GM23248 (cell line): ENCODE data around the gene MCF2L. TPM values are rescaled to one million over a fixed set of nuclear protein-coding genes. Genes with fewer than 3 reads are reported as not detected.
"Not testable (repeated sequence)": the region's sequence is repeated elsewhere in the genome, so short reads cannot be mapped to it uniquely, and the experiment has no call there.

Experiments
- DNase-seq: peaks from one replicate; pipeline ENCODE4 v3.0.0-alpha.2; 2015
- H2AFZ ChIP-seq: fragments of 200-600 bp; sonication (generic); 2 replicates; pipeline ENCODE4 v1.6.1; 2016; ENCODE audit warnings: antibody characterized with exemption
- H3F3A ChIP-seq: fragments of 200-600 bp; sonication (generic); 2 replicates; pipeline ENCODE4 v1.6.1; 2016; ENCODE audit warnings: mild to moderate bottlenecking, antibody characterized with exemption, mixed run types; ENCODE audit not compliant: insufficient read depth
- H3K27ac ChIP-seq: fragments of 200-600 bp; sonication (generic); 2 replicates; pipeline ENCODE4 v1.5.1; 2016; ENCODE audit warnings: mild to moderate bottlenecking
- H3K27me3 ChIP-seq: fragments of 200-600 bp; sonication (generic); replicated peaks from 2 replicates; pipeline ENCODE4 v1.6.1; 2016; ENCODE audit warnings: mild to moderate bottlenecking; ENCODE audit not compliant: insufficient read depth
- H3K36me3 ChIP-seq: fragments of 200-600 bp; sonication (generic); 2 replicates; pipeline ENCODE4 v1.6.1; 2016; ENCODE audit warnings: low read depth, mild to moderate bottlenecking
- H3K4me1 ChIP-seq: fragments of 200-600 bp; sonication (generic); 2 replicates; pipeline ENCODE4 v1.6.1; 2016; ENCODE audit warnings: mild to moderate bottlenecking; ENCODE audit not compliant: insufficient read depth
- H3K4me2 ChIP-seq: fragments of 200-600 bp; sonication (generic); one replicate; pipeline ENCODE4 v1.6.1; 2016; ENCODE audit warnings: mild to moderate bottlenecking; ENCODE audit not compliant: unreplicated experiment
- H3K4me3 ChIP-seq: fragments of 200-600 bp; sonication (generic); 2 replicates; pipeline ENCODE4 v1.5.1; 2016; ENCODE audit warnings: mild to moderate bottlenecking
- H3K79me2 ChIP-seq: fragments of 200-600 bp; sonication (generic); 2 replicates; pipeline ENCODE4 v1.6.1; 2016; ENCODE audit warnings: mild to moderate bottlenecking; ENCODE audit not compliant: insufficient read depth
- H3K9ac ChIP-seq: fragments of 200-600 bp; sonication (generic); 2 replicates; pipeline ENCODE4 v1.6.1; 2016; ENCODE audit warnings: mild to moderate bottlenecking
- H3K9me2 ChIP-seq: fragments of 200-600 bp; sonication (generic); 2 replicates; pipeline ENCODE4 v1.6.1; 2016; ENCODE audit warnings: mixed run types, mild to moderate bottlenecking, moderate library complexity; ENCODE audit not compliant: insufficient read depth
- H3K9me3 ChIP-seq: fragments of 200-600 bp; sonication (generic); one replicate; pipeline ENCODE4 v1.6.1; 2017; ENCODE audit warnings: low read depth
- H4K20me1 ChIP-seq: fragments of 200-600 bp; sonication (generic); 2 replicates; pipeline ENCODE4 v1.6.0; 2016; ENCODE audit not compliant: insufficient read depth
- EZH2 ChIP-seq: fragments of 200-600 bp; sonication (generic); IDR thresholded peaks from 2 replicates; pipeline ENCODE4 v1.6.1; 2018; ENCODE audit warnings: antibody characterized with exemption, mild to moderate bottlenecking; ENCODE audit not compliant: insufficient read depth, poor library complexity, severe bottlenecking
- EZH2phosphoT487 ChIP-seq: fragments of 200-600 bp; sonication (generic); IDR thresholded peaks from 2 replicates; pipeline ENCODE4 v1.6.1; 2018; ENCODE audit warnings: antibody characterized with exemption, moderate library complexity, mild to moderate bottlenecking, low read depth; ENCODE audit not compliant: insufficient read depth
- WGBS, 2 experiments: methylation state at CpG; one replicate each; pipeline ENCODE4 v1.1.6; 2015 to 2017; ENCODE audit warnings: low lambda C conversion rate in 2 of 2, low coverage in 1 of 2; ENCODE audit errors: missing lambda C conversion rate in 2 of 2; 5-methylcytosine and 5-hydroxymethylcytosine counted together
- in situ Hi-C: fragments of 300-500 bp; cut with MboI; formaldehyde crosslinking; loops from 2 replicates; pipeline ENCODE4 v1.15.0; 2020
- polyA plus RNA-seq: library from polyadenylated mRNA; unstranded; fragments of >200 nt; fragmentation: Nextera tagmentation; extraction: Ambion mirVana; gene quantifications from 2 replicates; pipeline ENCODE4 v1.2.1, GENCODE V29; 2016
- total RNA-seq: library from RNA; depleted of rRNA; stranded (reverse); fragments of >200 nt; shearing (Covaris generic); gene quantifications from 2 replicates; pipeline ENCODE4 v1.2.3, GENCODE V29; 2014

MCF2L gene
- total and polyA plus RNA-seq, 2 experiments from 2014 or later = not detected

GRCh38 chr13:113029061-113029445 lies 60.0 kb downstream of the MCF2L start:
- Histone ChIP-seq H3F3A (no peaks in the 10 kb centered on the region), H3K36me3 (no peaks in the 10 kb centered on the region), H3K4me2 (no peak overlapping the region), H3K79me2 (no peaks in the 10 kb centered on the region), H3K9ac (no peak overlapping the region), H3K9me3 (no peaks in the 10 kb centered on the region), H3K27ac (no peak overlapping the region), H2AFZ (no peak overlapping the region), H3K4me3 (no peak overlapping the region), H3K9me2 (no peaks in the 10 kb centered on the region), H4K20me1 (no peaks in the 10 kb centered on the region), H3K27me3 (peaks cover 8% of the 10 kb centered on the region; the same call in 1 of the 2 replicates), H3K4me1 (no peaks in the 10 kb centered on the region)
- in situ Hi-C loops = no loop called here
- no peak for DNase-seq
- WGBS, 2 experiments = 54 to 57% methylated on average over 10 of the region's 10 CpGs
- TF ChIP-seq EZH2phosphoT487 (no peak), EZH2 (no peak)

GRCh38 chr13:113029487-113030258 lies 60.7 kb downstream of the MCF2L start:
- no peaks in the 10 kb centered on the region for H3K4me1 ChIP-seq
- 29 to 32% methylated on average over 21 to 23 of the region's 23 CpGs for WGBS, 2 experiments
- DNase-seq = peak; percentile 19
- TF ChIP-seq EZH2 (no peak), EZH2phosphoT487 (no peak)
- no peaks in the 10 kb centered on the region for H3K9me2 ChIP-seq
- in situ Hi-C loops = loop anchor here (10.0 kb wide), 1 partner anchor 185 kb away; no protein-coding TSS in a partner anchor
- H3K4me2 ChIP-seq = no peak overlapping the region
- H3K9ac ChIP-seq = no peak overlapping the region
- no peaks in the 10 kb centered on the region for H4K20me1 ChIP-seq
- no peaks in the 10 kb centered on the region for H3K9me3 ChIP-seq
- no peaks in the 10 kb centered on the region for H3K36me3 ChIP-seq
- no peak overlapping the region for H3K4me3 ChIP-seq
- H3K27me3 ChIP-seq = peaks cover 8% of the 10 kb centered on the region; the same call in 1 of the 2 replicates
- H3K79me2 ChIP-seq = no peaks in the 10 kb centered on the region
- H3F3A ChIP-seq = no peaks in the 10 kb centered on the region
- H2AFZ ChIP-seq = no peak overlapping the region
- no peak overlapping the region for H3K27ac ChIP-seq

- H3K4me3 ChIP-seq, H3K79me2 ChIP-seq, H4K20me1 ChIP-seq, H3K36me3 ChIP-seq, H3F3A ChIP-seq, H2AFZ ChIP-seq, H3K9me2 ChIP-seq, H3K27ac ChIP-seq, H3K9ac ChIP-seq, H3K27me3 ChIP-seq, H3K4me2 ChIP-seq, DNase-seq, H3K9me3 ChIP-seq, H3K4me1 ChIP-seq: not testable (repeated sequence)
- in situ Hi-C loops = loop anchor here (10.0 kb wide), 1 partner anchor 185 kb away; no protein-coding TSS in a partner anchor
- WGBS, 2 experiments = 67 to 70% methylated on average over 9 to 38 of the region's 38 CpGs
These were observed 61.2 kb downstream of the MCF2L start for GRCh38 chr13:113030259-113030640.

- no peaks in the 10 kb centered on the region for H3K79me2 ChIP-seq
- H3K4me3 ChIP-seq = no peak overlapping the region
- no peaks in the 10 kb centered on the region for H4K20me1 ChIP-seq
- 13 to 33% methylated on average over 5 to 7 of the region's 7 CpGs for WGBS, 2 experiments
- DNase-seq = peak; percentile 42
- no peaks in the 10 kb centered on the region for H3K9me2 ChIP-seq
- H2AFZ ChIP-seq = no peak overlapping the region
- peaks cover 8% of the 10 kb centered on the region; the same call in 1 of the 2 replicates for H3K27me3 ChIP-seq
- TF ChIP-seq EZH2 (no peak), EZH2phosphoT487 (no peak)
- no peak overlapping the region for H3K27ac ChIP-seq
- in situ Hi-C loops = loop anchor here (10.0 kb wide), 1 partner anchor 183 kb away; no protein-coding TSS in a partner anchor
- no peaks in the 10 kb centered on the region for H3K36me3 ChIP-seq
- H3K4me1 ChIP-seq = no peaks in the 10 kb centered on the region
- no peaks in the 10 kb centered on the region for H3K9me3 ChIP-seq
- no peak overlapping the region for H3K4me2 ChIP-seq
- H3K9ac ChIP-seq = no peak overlapping the region
- H3F3A ChIP-seq = no peaks in the 10 kb centered on the region
These were observed 62.5 kb downstream of the MCF2L start for GRCh38 chr13:113031465-113031864.
